A673 (cell line): Measurements from ENCODE around the gene OPRM1. TPM values are rescaled to one million over a fixed set of nuclear protein-coding genes. Genes with fewer than 3 reads are reported as not detected.

ENCODE experiments used
- BruUV-seq: library from RNA; stranded (reverse); fragments of 400-500 nt; replicated peaks from 2 replicates; lab custom pipeline; 2021; lab: Mats Ljungman, UMichigan
- CTCF ChIA-PET: fragments of 300-600 bp; sonication (Branson Sonifier 250); formaldehyde crosslinking; loops from one replicate; lab custom pipeline; 2022; ENCODE audit warnings: antibody characterized with exemption; lab: Charles Lee
- POLR2A ChIA-PET: fragments of 300-600 bp; sonication (Branson Sonifier 250); formaldehyde crosslinking; loops from one replicate; lab custom pipeline; 2022; ENCODE audit warnings: antibody characterized with exemption; ENCODE audit not compliant: low non-redundant PET; lab: Charles Lee
- DNase-seq: peaks from one replicate; pipeline ENCODE4 v3.0.0-alpha.2; 2015; ENCODE audit warnings: low spot score
- H3K27ac ChIP-seq: fragments of 200-600 bp; sonication (generic); 2 replicates; pipeline ENCODE4 v1.5.1; 2016; ENCODE audit warnings: mixed run types, low read depth, mild to moderate bottlenecking, mixed read lengths, antibody characterized with exemption, low read length; ENCODE audit not compliant: poor library complexity, severe bottlenecking
- H3K27me3 ChIP-seq: fragments of 200-600 bp; sonication (generic); replicated peaks from 2 replicates; pipeline ENCODE4 v1.6.1; 2017; ENCODE audit warnings: mixed run types, low read depth, mild to moderate bottlenecking, mixed read lengths, antibody characterized with exemption, low read length; ENCODE audit not compliant: insufficient read depth, poor library complexity
- H3K36me3 ChIP-seq: fragments of 200-600 bp; sonication (generic); 2 replicates; pipeline ENCODE4 v1.6.1; 2016; ENCODE audit warnings: mixed run types, mild to moderate bottlenecking, mixed read lengths, antibody characterized with exemption, low read length; ENCODE audit not compliant: insufficient read depth, poor library complexity, severe bottlenecking
- H3K4me1 ChIP-seq: fragments of 200-600 bp; sonication (generic); 2 replicates; pipeline ENCODE4 v1.6.1; 2017; ENCODE audit warnings: mixed run types, mild to moderate bottlenecking, mixed read lengths, antibody characterized with exemption, low read length; ENCODE audit not compliant: insufficient read depth, poor library complexity, severe bottlenecking
- H3K4me3 ChIP-seq: fragments of 200-600 bp; sonication (generic); 2 replicates; pipeline ENCODE4 v1.5.1; 2016; ENCODE audit warnings: low read depth, mixed run types, mild to moderate bottlenecking, mixed read lengths, low read length; ENCODE audit not compliant: poor library complexity, severe bottlenecking
- H3K9me3 ChIP-seq: fragments of 200-600 bp; sonication (generic); 2 replicates; pipeline ENCODE4 v1.6.1; 2016; ENCODE audit warnings: mixed run types, low read depth, mild to moderate bottlenecking, mixed read lengths, antibody characterized with exemption, low read length; ENCODE audit not compliant: poor library complexity, severe bottlenecking
- EZH2 ChIP-seq: fragments of 200-600 bp; sonication (generic); IDR thresholded peaks from 2 replicates; pipeline ENCODE4 v1.6.1; 2017; ENCODE audit warnings: borderline replicate concordance, low read depth, mild to moderate bottlenecking, mixed read lengths, antibody characterized with exemption, low read length; ENCODE audit not compliant: poor library complexity, severe bottlenecking
- intact Hi-C: fragments of 100-400 bp; cut with micrococcal nuclease; formaldehyde crosslinking; loops from one replicate; pipeline ENCODE4 v1.10.0; 2022; ENCODE audit not compliant: unreplicated experiment
- total RNA-seq: library from RNA; stranded (reverse); gene quantifications from 2 replicates; pipeline ENCODE4 v1.2.3, GENCODE V29; 2021
- TF ChIP-seq, protein P1 (sequence below): fragments of 300-800, 200-600 bp; sonication (generic); conservative IDR thresholded peaks from 2 replicates; pipeline ENCODE4 v1.5.1; 2017; ENCODE audit warnings: low read depth, mild to moderate bottlenecking, antibody characterized with exemption, low read length, moderate library complexity, mixed read lengths

The OPRM1 gene
- total RNA-seq, 1 experiment from 2014 or later, result not detected

DNA sequence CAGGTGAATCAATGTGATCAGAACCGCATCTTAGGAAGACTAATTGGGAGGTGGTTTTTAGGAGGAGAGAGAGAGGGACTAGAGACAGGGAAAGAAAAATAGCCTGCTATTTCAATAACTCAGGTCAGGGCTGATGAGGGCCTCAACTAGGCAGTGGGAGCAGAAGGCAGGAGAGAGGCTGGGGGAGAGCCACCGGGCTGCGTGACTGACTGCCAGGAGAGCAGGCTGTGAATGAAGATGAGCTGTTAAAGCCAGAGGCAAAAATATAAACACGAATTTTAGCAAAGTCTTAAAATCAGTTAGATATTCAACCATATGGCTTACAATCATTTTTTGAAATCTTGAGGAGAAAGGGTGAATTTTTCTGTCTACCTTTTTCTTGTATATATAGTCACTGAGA, 168.0 kb downstream of the OPRM1 start:
- no peaks in the 10 kb centered on the region for H3K36me3 ChIP-seq
- POLR2A ChIA-PET, result no interaction called here
- no TSS peak for BruUV-seq
- no peaks in the 10 kb centered on the region for H3K4me1 ChIP-seq
- TF ChIP-seq, protein P1, sequence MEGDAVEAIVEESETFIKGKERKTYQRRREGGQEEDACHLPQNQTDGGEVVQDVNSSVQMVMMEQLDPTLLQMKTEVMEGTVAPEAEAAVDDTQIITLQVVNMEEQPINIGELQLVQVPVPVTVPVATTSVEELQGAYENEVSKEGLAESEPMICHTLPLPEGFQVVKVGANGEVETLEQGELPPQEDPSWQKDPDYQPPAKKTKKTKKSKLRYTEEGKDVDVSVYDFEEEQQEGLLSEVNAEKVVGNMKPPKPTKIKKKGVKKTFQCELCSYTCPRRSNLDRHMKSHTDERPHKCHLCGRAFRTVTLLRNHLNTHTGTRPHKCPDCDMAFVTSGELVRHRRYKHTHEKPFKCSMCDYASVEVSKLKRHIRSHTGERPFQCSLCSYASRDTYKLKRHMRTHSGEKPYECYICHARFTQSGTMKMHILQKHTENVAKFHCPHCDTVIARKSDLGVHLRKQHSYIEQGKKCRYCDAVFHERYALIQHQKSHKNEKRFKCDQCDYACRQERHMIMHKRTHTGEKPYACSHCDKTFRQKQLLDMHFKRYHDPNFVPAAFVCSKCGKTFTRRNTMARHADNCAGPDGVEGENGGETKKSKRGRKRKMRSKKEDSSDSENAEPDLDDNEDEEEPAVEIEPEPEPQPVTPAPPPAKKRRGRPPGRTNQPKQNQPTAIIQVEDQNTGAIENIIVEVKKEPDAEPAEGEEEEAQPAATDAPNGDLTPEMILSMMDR, result no peak
- no peak for TF ChIP-seq EZH2
- no peaks in the 10 kb centered on the region for H3K9me3 ChIP-seq
- H3K27me3 ChIP-seq, result no peaks in the 10 kb centered on the region
- H3K4me3 ChIP-seq, result no peak overlapping the region
- intact Hi-C loops, result no loop called here
- no peak overlapping the region for H3K27ac ChIP-seq
- no peak for DNase-seq
- CTCF ChIA-PET, result no interaction called here

DNA sequence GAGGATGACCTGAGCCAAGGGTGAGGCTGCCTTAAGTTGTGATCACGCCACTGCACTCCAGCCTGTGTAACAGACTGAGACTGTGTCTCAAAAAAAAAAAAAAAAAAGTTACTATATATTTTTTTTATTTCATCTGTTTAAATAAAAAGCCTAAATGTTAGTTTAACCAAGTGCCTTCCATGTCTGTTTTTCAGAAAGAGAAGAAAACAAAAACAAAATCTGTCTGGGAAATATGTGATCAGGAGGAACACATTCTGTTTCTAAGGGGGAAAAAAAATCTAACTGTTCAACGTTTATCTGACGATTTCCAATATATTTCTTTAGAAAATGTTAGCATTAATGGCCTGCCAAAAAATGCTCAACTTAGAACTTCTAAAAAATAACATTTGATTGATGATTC, 170.5 kb downstream of the OPRM1 start:
- no peaks in the 10 kb centered on the region for H3K4me1 ChIP-seq
- no peak for DNase-seq
- intact Hi-C loops, result no loop called here
- H3K27ac ChIP-seq, result no peak overlapping the region
- H3K36me3 ChIP-seq, result no peaks in the 10 kb centered on the region
- no peaks in the 10 kb centered on the region for H3K9me3 ChIP-seq
- ChIA-PET CTCF (no interaction called here), POLR2A (no interaction called here)
- H3K27me3 ChIP-seq, result no peaks in the 10 kb centered on the region
- H3K4me3 ChIP-seq, result no peak overlapping the region
- no peak for TF ChIP-seq EZH2
- TF ChIP-seq, protein P1, result no peak
- BruUV-seq, result no TSS peak

DNA sequence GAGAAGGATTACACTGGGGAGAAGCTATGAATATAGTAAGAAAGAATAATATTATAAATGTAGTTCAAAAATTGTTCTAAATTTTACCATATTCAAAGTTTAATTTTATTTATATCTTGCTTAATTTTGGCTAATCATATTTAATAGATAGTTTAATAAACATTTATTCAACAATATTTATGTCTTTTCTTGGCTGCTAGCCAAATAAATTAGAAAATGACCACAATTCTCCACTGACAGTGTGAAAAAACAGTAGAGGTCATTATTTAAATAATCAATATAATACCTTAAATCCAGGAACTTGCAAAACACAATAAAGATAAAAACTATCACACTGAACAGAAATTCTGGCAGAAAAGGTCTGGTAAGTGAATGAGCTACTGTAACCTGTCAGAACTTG, 171.6 kb downstream of the OPRM1 start:
- POLR2A ChIA-PET, result no interaction called here
- Histone ChIP-seq H3K27me3 (no peaks in the 10 kb centered on the region), H3K4me3 (no peak overlapping the region), H3K4me1 (no peaks in the 10 kb centered on the region), H3K9me3 (no peaks in the 10 kb centered on the region), H3K36me3 (no peaks in the 10 kb centered on the region), H3K27ac (no peak overlapping the region)
- CTCF ChIA-PET, result no interaction called here
- intact Hi-C loops, result no loop called here
- TF ChIP-seq EZH2, result no peak
- TF ChIP-seq, protein P1, result no peak
- BruUV-seq, result no TSS peak
- no peak for DNase-seq
